Prostate gland (tissue), 2 donors: ENCODE data around the gene GPR183. TPM values are rescaled to one million over a fixed set of nuclear protein-coding genes. Genes with fewer than 3 reads are reported as not detected.
A peak's percentile ranks its signal among the peaks of the same experiment; 100 is the strongest.

Experiments
- DNase-seq: peaks from one replicate; pipeline ENCODE4 v3.0.0-alpha.2; 2019; ENCODE audit warnings: low spot score
- H3K27ac ChIP-seq, 2 donors: fragments of 200-600 bp; sonication (generic); 2 replicates each; pipeline ENCODE4 v1.5.1; 2017 to 2019
- H3K27me3 ChIP-seq: fragments of 200-600 bp; sonication (generic); replicated peaks from 2 replicates; pipeline ENCODE4 v1.5.1; 2019; ENCODE audit not compliant: insufficient read depth
- H3K36me3 ChIP-seq, 2 donors: fragments of 200-600 bp; sonication (generic); 1 replicate in 1 of 2; 2 replicates in 1 of 2; pipeline versions ENCODE4 v1.5.1 to v1.8.1; 2017 to 2019
- H3K4me1 ChIP-seq: fragments of 200-600 bp; sonication (generic); replicated peaks from 2 replicates; pipeline ENCODE4 v1.5.1; 2019
- H3K4me3 ChIP-seq, 2 donors: fragments of 200-600 bp; sonication (generic); 2 replicates each; pipeline ENCODE4 v1.5.1; 2017 to 2019
- H3K9me3 ChIP-seq: fragments of 200-600 bp; sonication (generic); 2 replicates; pipeline ENCODE4 v1.5.1; 2017
- POLR2A ChIP-seq: fragments of 450-650 bp; IDR thresholded peaks from one replicate; pipeline ENCODE4 v1.6.1; 2016; ENCODE audit warnings: antibody characterized with exemption, mild to moderate bottlenecking
- POLR2AphosphoS5 ChIP-seq: sonication (generic); formaldehyde crosslinking; IDR thresholded peaks from one replicate; pipeline ENCODE4 v1.6.1; 2017; ENCODE audit warnings: antibody characterized with exemption
- WGBS: methylation state at CpG from one replicate; pipeline ENCODE4 v1.1.5; 2018; 5-methylcytosine and 5-hydroxymethylcytosine counted together
- intact Hi-C: fragments of 100-400 bp; cut with DNase I; formaldehyde crosslinking; loops from one replicate; pipeline ENCODE4 v1.14.2; 2022
- total RNA-seq, 2 donors: library from RNA; depleted of rRNA; stranded (reverse); fragments of >200 nt; gene quantifications; one replicate each; pipeline ENCODE4 v1.1.0, GENCODE V29; 2016
- TF ChIP-seq, protein P1 (sequence below), 4 experiments: fragments of 200-600 bp in 2 of 4; fragments of 450-650 bp in 2 of 4; sonication (generic) in 2 of 4; IDR thresholded peaks; 1 replicate in 3 of 4; 2 replicates in 1 of 4; pipeline ENCODE4 v1.5.1; 2016 to 2019; ENCODE audit warnings: antibody characterized with exemption in 4 of 4, mild to moderate bottlenecking in 2 of 4, moderate library complexity in 2 of 4

Gene GPR183
- total RNA-seq, 2 donors from 2014 or later = 2.6 to 3.8 TPM

DNA sequence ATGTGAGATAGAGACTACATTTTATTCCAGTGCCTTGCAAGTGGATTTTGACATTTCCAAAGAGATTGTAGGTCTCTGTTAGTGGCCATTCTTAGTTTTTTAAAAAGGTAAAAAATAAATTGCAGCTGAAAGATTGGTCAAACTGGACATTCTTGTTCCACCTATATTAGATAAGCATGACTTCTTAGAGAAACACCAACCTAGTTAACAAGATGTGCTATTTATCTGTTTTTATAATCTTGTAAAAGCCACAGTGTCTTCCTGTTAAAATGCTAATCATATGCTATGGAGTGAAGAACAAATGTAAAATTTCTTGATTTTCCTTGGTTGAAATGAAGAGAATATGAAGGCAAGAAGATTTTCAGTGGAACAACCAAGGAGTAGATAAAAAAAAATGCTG is 33.4 kb upstream of the GPR183 start:
- no peaks in the 10 kb centered on the region for H3K36me3 ChIP-seq
- H3K4me1 ChIP-seq = no peaks in the 10 kb centered on the region
- H3K27ac ChIP-seq = no peak overlapping the region
- H3K27me3 ChIP-seq = no peaks in the 10 kb centered on the region
- no peak overlapping the region for H3K4me3 ChIP-seq
- TF ChIP-seq POLR2A (no peak), POLR2AphosphoS5 (no peak)
- TF ChIP-seq, protein P1, sequence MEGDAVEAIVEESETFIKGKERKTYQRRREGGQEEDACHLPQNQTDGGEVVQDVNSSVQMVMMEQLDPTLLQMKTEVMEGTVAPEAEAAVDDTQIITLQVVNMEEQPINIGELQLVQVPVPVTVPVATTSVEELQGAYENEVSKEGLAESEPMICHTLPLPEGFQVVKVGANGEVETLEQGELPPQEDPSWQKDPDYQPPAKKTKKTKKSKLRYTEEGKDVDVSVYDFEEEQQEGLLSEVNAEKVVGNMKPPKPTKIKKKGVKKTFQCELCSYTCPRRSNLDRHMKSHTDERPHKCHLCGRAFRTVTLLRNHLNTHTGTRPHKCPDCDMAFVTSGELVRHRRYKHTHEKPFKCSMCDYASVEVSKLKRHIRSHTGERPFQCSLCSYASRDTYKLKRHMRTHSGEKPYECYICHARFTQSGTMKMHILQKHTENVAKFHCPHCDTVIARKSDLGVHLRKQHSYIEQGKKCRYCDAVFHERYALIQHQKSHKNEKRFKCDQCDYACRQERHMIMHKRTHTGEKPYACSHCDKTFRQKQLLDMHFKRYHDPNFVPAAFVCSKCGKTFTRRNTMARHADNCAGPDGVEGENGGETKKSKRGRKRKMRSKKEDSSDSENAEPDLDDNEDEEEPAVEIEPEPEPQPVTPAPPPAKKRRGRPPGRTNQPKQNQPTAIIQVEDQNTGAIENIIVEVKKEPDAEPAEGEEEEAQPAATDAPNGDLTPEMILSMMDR (IDR thresholded peaks at IDR 0.05) = no peak
- intact Hi-C loops = no loop called here
- H3K9me3 ChIP-seq = no peaks in the 10 kb centered on the region
- no peak for DNase-seq

DNA sequence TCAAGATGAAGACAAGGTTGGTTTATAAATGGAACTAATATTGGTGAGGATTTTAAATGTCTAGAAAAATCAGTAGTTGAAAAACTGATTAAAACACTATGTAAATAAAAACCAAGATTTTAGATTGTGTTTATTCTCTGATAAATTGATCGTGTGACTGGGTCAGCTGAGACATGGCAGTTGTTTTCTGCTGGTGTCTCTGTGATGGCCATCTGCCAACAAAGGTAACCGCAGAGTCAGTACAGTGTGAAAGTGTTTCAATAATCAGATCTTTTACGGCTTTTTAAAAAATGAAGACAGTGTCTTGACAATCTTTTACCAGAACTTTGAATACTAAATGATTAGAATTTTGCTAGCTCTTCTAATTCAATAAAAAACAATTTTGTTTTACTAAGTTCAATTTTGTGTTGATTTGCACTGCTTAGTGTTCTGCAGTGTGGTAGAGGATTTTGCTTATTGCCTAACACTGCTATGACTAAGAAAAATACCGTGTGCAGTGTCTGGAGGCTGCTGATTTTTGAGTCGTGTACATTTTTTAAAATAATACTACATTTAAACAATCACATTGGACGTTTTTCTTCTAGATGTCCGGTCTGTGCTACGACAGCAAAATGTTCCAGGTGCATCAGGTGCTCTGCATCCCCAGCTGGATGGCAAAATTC is 32.7 kb upstream of the GPR183 start:
- no peak for TF ChIP-seq POLR2A
- TF ChIP-seq, protein P1 (IDR thresholded peaks at IDR 0.05) = no peak
- TF ChIP-seq POLR2AphosphoS5 = no peak
- 67% methylated on average over 8 of the region's 8 CpGs for WGBS
- no peaks in the 10 kb centered on the region for H3K36me3 ChIP-seq
- H3K27ac ChIP-seq = no peak overlapping the region
- DNase-seq = peak; percentile 51
- no peaks in the 10 kb centered on the region for H3K4me1 ChIP-seq
- no peak overlapping the region for H3K4me3 ChIP-seq
- H3K9me3 ChIP-seq = no peaks in the 10 kb centered on the region
- H3K27me3 ChIP-seq = no peaks in the 10 kb centered on the region
- intact Hi-C loops = no loop called here

DNA sequence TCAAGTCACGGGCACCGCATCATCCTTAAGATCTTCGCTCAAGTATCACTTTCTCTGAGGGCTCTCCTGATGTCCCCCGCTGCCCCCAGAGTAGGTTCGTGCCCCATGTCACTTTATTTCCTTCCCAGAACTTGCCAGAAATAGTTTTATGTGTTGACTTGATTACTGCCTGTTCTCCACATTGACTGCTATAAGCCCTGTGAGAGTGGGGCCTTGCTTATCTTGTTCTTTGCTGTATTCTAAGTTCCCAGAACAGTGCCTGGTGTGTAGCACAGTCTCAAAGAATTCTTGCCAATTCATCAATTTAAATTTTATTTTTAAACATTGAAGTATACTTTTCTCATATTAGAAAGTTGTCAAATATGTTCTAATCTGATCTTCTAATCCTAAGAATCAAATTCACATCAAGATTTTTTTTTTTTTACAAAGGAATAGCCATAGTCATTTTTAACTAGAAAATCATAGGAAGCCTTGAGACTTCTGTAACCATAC is 32.1 kb upstream of the GPR183 start:
- H3K9me3 ChIP-seq = no peaks in the 10 kb centered on the region
- H3K27ac ChIP-seq = no peak overlapping the region
- H3K4me1 ChIP-seq = no peaks in the 10 kb centered on the region
- H3K4me3 ChIP-seq = no peak overlapping the region
- TF ChIP-seq POLR2AphosphoS5 = no peak
- TF ChIP-seq, protein P1 (IDR thresholded peaks at IDR 0.05) = no peak
- TF ChIP-seq POLR2A = no peak
- intact Hi-C loops = no loop called here
- H3K27me3 ChIP-seq = no peaks in the 10 kb centered on the region
- no peaks in the 10 kb centered on the region for H3K36me3 ChIP-seq
- DNase-seq = no peak
- WGBS = 86% methylated on average over 5 of the region's 5 CpGs

DNA sequence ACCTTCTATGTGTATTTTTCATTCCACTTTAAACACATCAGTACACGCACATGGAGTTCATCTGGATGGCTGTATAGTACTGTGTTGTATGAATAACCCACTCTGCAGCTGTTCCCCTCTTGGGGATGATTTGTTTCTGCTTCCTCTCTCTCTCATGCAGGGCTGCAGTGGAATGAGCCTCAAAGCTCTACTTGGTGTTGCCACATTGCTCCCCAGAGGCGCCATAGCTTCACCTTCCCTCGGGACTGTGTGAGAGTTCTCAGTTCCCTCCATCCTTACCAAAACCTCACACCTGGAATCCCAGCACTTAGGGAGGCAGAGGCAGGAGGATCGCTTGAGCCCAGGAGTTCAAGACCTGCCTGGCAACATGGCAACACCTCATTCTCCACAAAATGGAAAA is 28.4 kb upstream of the GPR183 start:
- intact Hi-C loops = no loop called here
- 93% methylated on average over 4 of the region's 4 CpGs for WGBS
- no peaks in the 10 kb centered on the region for H3K4me1 ChIP-seq
- H3K9me3 ChIP-seq = no peaks in the 10 kb centered on the region
- H3K36me3 ChIP-seq = no peaks in the 10 kb centered on the region
- no peaks in the 10 kb centered on the region for H3K27me3 ChIP-seq
- no peak overlapping the region for H3K27ac ChIP-seq
- TF ChIP-seq POLR2A (no peak), POLR2AphosphoS5 (no peak)
- TF ChIP-seq, protein P1 (IDR thresholded peaks at IDR 0.05) = no peak
- DNase-seq = no peak
- H3K4me3 ChIP-seq = no peak overlapping the region

DNA sequence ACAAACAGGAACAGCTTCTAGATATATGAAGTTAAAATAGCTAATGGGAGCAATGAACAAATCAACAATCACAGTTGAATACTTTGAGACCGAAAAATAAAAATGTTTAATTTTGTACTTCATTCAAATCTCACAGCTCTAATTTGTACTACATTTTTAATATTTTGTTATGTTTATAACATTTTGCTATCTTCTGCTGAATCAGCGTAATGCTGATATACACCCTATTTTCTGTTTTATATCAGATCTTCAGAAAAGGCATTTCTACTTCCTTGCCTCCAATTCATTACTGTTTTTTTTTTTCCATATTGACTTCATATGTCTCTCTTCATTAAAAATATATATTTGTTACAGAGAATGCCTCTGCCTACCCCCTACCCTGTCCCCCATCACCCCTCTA is 27.9 kb upstream of the GPR183 start:
- DNase-seq = no peak
- intact Hi-C loops = no loop called here
- no peaks in the 10 kb centered on the region for H3K9me3 ChIP-seq

More for the DNA sequence above, 27.9 kb upstream of the GPR183 start:
- no peak overlapping the region for H3K27ac ChIP-seq
- H3K27me3 ChIP-seq = no peaks in the 10 kb centered on the region
- H3K4me3 ChIP-seq = no peak overlapping the region
- no peaks in the 10 kb centered on the region for H3K36me3 ChIP-seq
- H3K4me1 ChIP-seq = no peaks in the 10 kb centered on the region
- no peak for TF ChIP-seq POLR2AphosphoS5
- WGBS = 98% methylated on average over 2 of the region's 2 CpGs
